ENCODE results near the gene LRRK1.

Gene LRRK1

DNA sequence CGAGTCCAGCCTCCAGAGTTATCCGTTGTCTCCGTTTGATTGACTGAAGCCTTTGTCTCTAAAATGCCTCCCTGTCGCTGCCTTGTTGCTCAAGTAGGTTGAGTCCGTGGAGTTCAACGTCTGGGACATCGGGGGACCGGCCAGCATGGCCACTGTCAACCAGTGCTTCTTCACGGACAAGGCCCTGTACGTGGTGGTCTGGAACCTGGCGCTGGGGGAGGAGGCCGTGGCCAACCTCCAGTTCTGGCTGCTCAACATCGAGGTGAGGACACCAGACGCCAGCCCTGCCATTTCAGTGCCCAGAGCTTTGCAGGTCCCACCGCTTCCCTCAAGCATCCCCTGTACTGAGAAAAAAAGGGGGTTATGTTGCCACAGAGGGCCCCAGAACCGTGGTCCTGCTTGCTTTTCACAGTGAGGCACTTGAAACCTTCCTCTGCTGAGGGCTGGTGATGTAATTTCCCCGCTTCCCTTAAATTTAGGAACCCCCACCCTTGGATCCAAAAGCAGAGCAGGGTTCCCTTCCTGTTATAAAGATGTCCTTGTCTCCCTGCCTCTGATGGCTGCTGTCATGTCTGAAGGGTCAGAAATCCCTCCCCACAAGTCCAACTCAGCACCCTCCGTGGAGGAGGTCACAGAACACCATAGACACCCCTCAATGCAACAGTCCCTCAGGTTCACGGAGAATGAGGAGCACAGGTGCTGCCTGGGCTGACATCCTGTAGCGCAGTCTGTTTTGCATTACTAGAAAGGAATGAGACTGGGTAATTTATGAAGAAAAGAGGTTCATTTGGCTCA is 105.7 kb downstream of the LRRK1 start:
- no peak for DNase-seq (ENCODE audit: low spot score)

GRCh38 chr15:101025501-101025885 is 106.3 kb downstream of the LRRK1 start:
- no peak for DNase-seq (ENCODE audit: low spot score)

DNA sequence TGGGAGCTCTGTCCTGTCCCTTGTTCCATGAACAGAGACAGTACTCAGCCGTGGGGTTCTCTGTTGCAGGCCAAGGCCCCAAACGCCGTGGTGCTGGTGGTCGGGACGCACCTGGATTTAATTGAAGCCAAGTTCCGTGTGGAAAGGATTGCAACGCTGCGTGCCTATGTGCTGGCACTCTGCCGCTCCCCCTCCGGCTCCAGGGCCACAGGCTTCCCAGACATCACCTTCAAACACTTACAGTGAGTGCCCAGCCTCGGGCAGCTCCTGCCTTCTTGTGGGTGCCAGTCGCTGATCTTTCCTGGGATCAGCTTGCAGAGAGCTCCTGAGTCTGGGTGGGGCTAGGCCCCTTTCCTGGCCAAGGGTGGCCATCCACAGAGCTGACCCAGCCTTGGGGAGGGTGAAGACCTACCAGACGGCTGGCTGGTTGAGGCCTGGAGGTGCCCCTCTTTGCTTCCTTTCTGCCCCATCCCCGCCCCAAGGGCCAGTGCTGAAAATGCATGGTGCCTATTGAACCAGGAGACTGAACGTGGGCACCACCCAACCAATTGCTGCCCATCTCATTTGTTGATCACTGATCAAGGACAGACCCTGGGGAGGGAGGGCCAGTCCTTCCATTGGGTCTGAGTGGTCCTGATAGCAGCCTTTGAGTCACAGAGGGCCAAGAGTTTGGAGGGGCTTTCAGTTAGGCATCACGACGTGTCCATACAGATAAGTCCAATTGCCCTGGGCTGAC is 106.9 kb downstream of the LRRK1 start:
- DNase-seq (ENCODE audit: low spot score) = no peak

DNA sequence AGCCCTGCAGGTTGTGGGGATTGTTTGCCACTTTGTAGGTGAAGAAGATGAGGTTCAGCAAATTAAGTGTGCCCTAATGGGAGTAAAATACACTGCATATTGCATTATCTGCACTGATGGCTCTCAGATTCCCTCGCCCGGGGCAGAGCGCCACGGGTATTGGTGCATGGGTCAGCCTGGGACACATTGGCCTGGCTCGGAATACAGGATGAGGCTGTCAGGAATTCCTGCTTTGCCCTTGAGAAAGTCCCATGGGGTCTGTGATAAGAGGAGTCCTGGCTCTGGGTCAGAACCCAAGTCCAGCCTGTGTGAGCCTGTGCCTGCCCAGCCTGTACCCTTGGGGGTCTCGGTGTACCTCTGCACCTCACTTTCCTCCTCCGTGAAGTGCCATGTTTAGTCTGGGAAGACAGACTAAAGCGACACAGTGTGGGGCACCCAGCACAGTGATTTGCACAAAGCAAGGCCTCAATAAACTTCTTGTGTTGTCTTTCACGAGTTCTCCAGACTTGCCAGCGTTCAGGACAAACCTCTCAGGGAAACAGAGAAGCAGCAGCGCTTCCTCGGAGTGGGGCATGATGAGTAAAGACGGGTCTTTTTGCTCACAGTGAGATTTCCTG is 107.6 kb downstream of the LRRK1 start:
- no peak for DNase-seq (ENCODE audit: low spot score)

GRCh38 chr15:101027273-101027901 is 108.2 kb downstream of the LRRK1 start:
- no peak for DNase-seq (ENCODE audit: low spot score)

GRCh38 chr15:101027920-101028319 is 108.8 kb downstream of the LRRK1 start:
- no peak for DNase-seq (ENCODE audit: low spot score)

GRCh38 chr15:101028321-101028720 is 109.2 kb downstream of the LRRK1 start:
- DNase-seq (ENCODE audit: low spot score) = no peak

GRCh38 chr15:101028772-101029438 is 109.7 kb downstream of the LRRK1 start:
- DNase-seq (ENCODE audit: low spot score) = no peak

GRCh38 chr15:101029971-101030661 is 111.0 kb downstream of the LRRK1 start:
- no peak for DNase-seq (ENCODE audit: low spot score)

DNA sequence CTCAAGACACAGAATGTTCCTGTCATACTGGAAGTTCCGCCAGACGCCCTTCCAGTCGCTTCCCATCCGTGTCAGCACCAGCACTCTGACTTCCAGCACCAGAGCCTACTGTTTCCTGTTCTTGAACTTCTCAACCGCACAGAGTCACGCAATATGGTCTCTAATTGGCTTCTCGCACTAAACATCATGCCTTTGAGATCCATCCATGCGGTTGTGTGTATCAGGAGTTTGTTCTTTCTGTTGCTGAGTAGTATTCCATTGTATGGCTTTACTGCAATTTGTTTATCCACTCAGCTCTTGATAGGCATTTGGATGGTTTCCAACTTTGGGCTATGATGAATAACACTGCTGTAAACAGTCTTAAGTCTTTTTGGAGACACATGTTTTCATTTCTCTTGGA is 112.1 kb downstream of the LRRK1 start:
- no peak for DNase-seq (ENCODE audit: low spot score)

DNA sequence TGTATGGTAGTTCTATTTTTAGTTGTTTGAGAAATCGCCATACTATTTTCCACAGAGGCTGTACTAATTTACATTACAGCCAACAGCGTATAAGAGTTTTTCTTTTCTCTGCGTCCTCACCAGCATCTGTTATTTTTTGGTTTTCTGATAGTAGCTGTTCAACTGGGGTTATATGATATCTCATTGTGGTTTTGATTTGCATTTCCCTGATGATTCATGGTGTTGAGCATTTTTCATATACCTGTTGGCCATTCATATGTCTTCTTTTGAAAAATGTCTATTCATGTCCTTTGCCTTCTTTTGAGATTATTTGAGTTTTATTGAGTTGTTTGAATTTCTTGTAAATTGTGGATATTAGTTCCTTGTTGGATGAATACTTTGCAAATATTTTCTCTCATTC is 114.6 kb downstream of the LRRK1 start:
- no peak for DNase-seq (ENCODE audit: low spot score)

DNA sequence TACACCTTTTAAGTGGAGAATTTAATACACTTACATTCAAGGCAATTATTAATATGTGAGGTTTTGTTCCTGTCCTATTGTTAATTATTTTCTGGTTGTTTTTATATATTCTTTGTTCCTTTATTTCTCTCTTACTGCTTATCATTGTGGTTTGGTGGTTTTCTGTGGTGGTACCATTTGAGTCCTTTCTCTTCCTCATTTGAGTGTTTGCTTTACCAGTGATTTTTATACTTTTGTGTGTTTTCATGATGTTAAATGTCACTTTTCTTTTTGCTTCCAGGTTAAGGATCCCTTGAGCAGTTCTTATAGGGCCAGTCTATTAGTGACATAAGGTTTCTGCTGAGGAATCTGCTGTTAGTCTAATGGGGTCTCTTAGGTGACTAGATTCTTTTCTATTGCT is 116.5 kb downstream of the LRRK1 start:
- no peak for DNase-seq (ENCODE audit: low spot score)

GRCh38 chr15:101036189-101036588 is 117.0 kb downstream of the LRRK1 start:
- no peak for DNase-seq (ENCODE audit: low spot score)

DNA sequence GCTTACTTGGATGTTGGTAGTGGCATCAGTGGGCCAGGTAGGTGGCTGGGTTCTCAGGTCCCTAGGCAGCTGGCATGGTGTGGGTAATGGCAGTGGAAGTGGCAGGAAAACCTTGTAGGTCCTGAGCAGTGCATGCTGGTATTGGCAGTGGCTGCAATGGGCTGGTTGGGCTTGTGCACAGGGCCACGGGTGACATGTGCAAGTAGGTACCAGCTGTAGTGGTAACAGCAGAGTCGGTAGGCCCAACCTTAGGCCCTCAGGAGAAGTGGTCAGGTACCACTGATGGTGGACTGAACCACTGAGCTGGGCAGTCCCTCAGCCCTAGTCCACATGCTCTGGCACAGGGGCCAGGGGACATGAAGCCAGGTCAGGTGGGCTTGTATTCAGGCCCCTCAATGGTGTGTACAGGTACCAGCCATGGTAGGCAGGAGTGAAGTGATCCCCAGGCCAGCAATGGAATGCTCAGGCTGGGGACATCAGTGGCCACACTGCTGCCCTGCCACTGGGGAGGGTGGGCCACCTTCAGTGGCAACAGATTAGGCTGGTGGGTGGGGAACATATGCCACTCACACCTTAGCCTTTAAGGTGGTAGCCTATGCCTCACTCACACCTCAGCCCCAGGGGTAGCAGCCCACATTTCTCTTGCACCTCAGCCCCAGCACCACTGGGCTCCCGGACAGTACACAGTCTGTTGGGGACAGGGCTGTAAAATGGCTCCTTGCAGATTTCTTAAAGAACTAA is 118.1 kb downstream of the LRRK1 start:
- DNase-seq (ENCODE audit: low spot score) = no peak

DNA sequence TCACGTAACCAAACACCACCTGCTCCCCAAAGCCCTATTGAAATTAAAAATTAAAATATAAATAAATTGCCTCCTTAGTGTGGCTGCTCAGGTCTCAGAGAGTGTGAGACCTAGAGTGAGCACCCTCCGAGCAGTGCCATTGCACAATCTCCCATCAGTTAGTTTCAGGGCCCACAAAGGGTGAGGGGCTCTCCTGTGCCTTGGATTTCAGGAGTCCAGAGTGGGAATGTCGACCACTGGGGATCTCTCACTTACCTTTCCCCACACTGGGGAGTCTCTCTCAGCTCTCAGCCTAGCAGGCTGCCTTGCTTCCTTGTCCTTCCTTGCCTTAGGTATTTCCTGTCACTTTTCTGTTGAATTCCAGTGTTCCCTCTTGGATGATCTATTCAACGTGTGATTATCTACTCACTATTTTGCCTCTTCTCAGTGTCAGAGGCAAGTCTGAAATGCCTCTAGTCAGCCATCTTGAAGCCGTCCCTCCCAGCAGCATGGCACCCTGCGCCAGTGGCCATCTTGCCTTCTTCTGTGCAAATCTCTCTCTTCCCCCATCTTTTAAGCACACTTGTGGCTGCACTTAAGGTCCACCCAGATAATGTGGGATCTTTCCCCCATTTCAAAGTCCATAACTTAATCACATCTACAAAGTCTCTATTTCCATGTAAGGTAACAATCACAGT is 119.3 kb downstream of the LRRK1 start:
- no peak for DNase-seq (ENCODE audit: low spot score)

GRCh38 chr15:101039461-101039860 is 120.3 kb downstream of the LRRK1 start:
- no peak for DNase-seq (ENCODE audit: low spot score)

DNA sequence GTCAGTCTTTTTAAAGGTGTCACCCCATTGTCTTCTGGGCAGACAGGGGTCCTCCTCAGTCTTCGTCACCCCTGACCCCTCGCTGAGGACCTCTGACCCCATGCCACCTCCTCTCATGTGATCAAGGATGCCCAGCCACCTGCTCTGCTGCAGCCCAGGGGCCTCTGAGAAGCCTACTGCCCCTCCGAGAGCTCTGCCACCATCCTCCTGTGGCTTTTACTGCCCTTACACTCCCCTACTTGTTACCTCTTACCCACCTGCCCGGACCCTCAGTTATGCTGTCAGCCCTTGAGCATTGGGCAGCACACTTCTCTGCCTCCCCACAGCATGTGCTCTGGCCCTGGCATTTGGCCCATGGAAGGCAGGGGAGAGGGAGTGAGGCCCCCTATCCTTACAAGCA is 123.2 kb downstream of the LRRK1 start:
- DNase-seq (ENCODE audit: low spot score) = no peak

- no peak for DNase-seq (ENCODE audit: low spot score)
Observed at GRCh38 chr15:101043011-101043410, 123.9 kb downstream of the LRRK1 start.

GRCh38 chr15:101043911-101044624 is 124.9 kb downstream of the LRRK1 start:
- DNase-seq (ENCODE audit: low spot score) = no peak

Measured in HuH-7 (cell line).